Caco-2 (cell line): ENCODE measurements around the gene KRTAP13-2. TPM values are rescaled to one million over a fixed set of nuclear protein-coding genes. Genes with fewer than 3 reads are reported as not detected.

Experiments
- BruUV-seq: library from RNA; stranded (reverse); fragments of 400-500 nt; replicated peaks from 2 replicates; lab custom pipeline; 2021; lab: Mats Ljungman, UMichigan
- CTCF ChIA-PET: fragments of 300-600 bp; sonication (Branson Sonifier 250); formaldehyde crosslinking; loops from one replicate; lab custom pipeline; 2022; ENCODE audit warnings: antibody characterized with exemption; lab: Charles Lee
- POLR2A ChIA-PET: fragments of 300-600 bp; sonication (Branson Sonifier 250); formaldehyde crosslinking; loops from one replicate; lab custom pipeline; 2022; ENCODE audit warnings: antibody characterized with exemption; lab: Charles Lee
- DNase-seq, 2 experiments: peaks; one replicate each; pipeline versions ENCODE4 v3.0.0 to v3.0.0-alpha.2; 2020 to 2022
- H3K27me3 ChIP-seq: replicated peaks from 2 replicates; pipeline ENCODE4 v1.6.0; 2011; ENCODE audit warnings: low read length; ENCODE audit not compliant: control insufficient read depth, insufficient read depth
- H3K36me3 ChIP-seq: 2 replicates; pipeline ENCODE4 v1.5.1; 2011; ENCODE audit warnings: low read length; ENCODE audit not compliant: control insufficient read depth, insufficient read depth
- H3K4me1 ChIP-seq: fragments of 250-450 bp; sonication (Bioruptor Pico); 2 replicates; pipeline ENCODE4 v1.5.1; 2020; ENCODE audit warnings: mild to moderate bottlenecking
- H3K4me3 ChIP-seq: 2 replicates; pipeline ENCODE4 v1.5.1; 2011; ENCODE audit warnings: low read depth, mild to moderate bottlenecking, control low read depth, low read length
- H3K9me3 ChIP-seq: fragments of 250-450 bp; sonication (Bioruptor Pico); 2 replicates; pipeline ENCODE4 v1.5.1; 2020; ENCODE audit warnings: mild to moderate bottlenecking, moderate library complexity
- H3K27ac Mint-ChIP-seq: one replicate; pipeline ENCODE4 v1.8.0; 2022; ENCODE audit warnings: mixed read lengths; ENCODE audit not compliant: unreplicated experiment
- H3K27me3 Mint-ChIP-seq: one replicate; pipeline ENCODE4 v1.8.0; 2022; ENCODE audit warnings: mixed read lengths; ENCODE audit not compliant: insufficient read depth, unreplicated experiment
- H3K36me3 Mint-ChIP-seq: one replicate; pipeline ENCODE4 v1.8.0; 2022; ENCODE audit warnings: mild to moderate bottlenecking, mixed read lengths; ENCODE audit not compliant: insufficient read depth, unreplicated experiment
- H3K4me1 Mint-ChIP-seq: one replicate; pipeline ENCODE4 v1.8.0; 2022; ENCODE audit warnings: low read depth, mixed read lengths; ENCODE audit not compliant: unreplicated experiment
- H3K4me3 Mint-ChIP-seq: one replicate; pipeline ENCODE4 v1.8.0; 2022; ENCODE audit warnings: mild to moderate bottlenecking, moderate library complexity, mixed read lengths; ENCODE audit not compliant: unreplicated experiment
- H3K9me3 Mint-ChIP-seq: one replicate; pipeline ENCODE4 v1.8.0; 2022; ENCODE audit warnings: mixed read lengths; ENCODE audit not compliant: unreplicated experiment
- intact Hi-C: fragments of 100-400 bp; cut with micrococcal nuclease; formaldehyde crosslinking; loops from one replicate; pipeline ENCODE4 v1.10.0; 2022; ENCODE audit not compliant: unreplicated experiment
- total RNA-seq: library from RNA; stranded (reverse); gene quantifications from 2 replicates; pipeline ENCODE4 v1.2.3, GENCODE V29; 2022
- TF ChIP-seq, protein P1 (sequence below), 2 experiments: fragments of 200-600 bp in 1 of 2; IDR thresholded peaks; 1 replicate in 1 of 2; 2 replicates in 1 of 2; pipeline versions ENCODE4 v1.5.1 to v1.8.0; 2011 to 2022; ENCODE audit warnings: antibody characterized with exemption in 1 of 2, control low read depth in 1 of 2, inconsistent platforms in 1 of 2, low read depth in 1 of 2, low read length in 1 of 2, mild to moderate bottlenecking in 1 of 2, moderate library complexity in 1 of 2; ENCODE audit not compliant: insufficient read depth in 1 of 2, severe bottlenecking in 1 of 2, unreplicated experiment in 1 of 2

Gene KRTAP13-2
- total RNA-seq, 1 experiment from 2014 or later = not detected

- no peak overlapping the region for H3K27ac Mint-ChIP-seq
- peaks cover 8% of the 10 kb centered on the region for H3K27me3 Mint-ChIP-seq
- no peak overlapping the region for H3K4me3 ChIP-seq
- ChIA-PET CTCF (interaction anchor here (0.8 to 1.2 kb wide), 3 partner anchors 8 to 59 kb away, joined by 3 to 4 read pairs (median 3); no protein-coding TSS in a partner anchor), POLR2A (no interaction called here)
- H3K9me3 ChIP-seq = no peaks in the 10 kb centered on the region
- H3K4me3 Mint-ChIP-seq = no peak overlapping the region
- no peaks in the 10 kb centered on the region for H3K4me1 ChIP-seq
- no peaks in the 10 kb centered on the region for H3K36me3 Mint-ChIP-seq
- H3K27me3 ChIP-seq = no peaks in the 10 kb centered on the region
- no peaks in the 10 kb centered on the region for H3K9me3 Mint-ChIP-seq
- H3K4me1 Mint-ChIP-seq = no peaks in the 10 kb centered on the region
- TF ChIP-seq, protein P1, sequence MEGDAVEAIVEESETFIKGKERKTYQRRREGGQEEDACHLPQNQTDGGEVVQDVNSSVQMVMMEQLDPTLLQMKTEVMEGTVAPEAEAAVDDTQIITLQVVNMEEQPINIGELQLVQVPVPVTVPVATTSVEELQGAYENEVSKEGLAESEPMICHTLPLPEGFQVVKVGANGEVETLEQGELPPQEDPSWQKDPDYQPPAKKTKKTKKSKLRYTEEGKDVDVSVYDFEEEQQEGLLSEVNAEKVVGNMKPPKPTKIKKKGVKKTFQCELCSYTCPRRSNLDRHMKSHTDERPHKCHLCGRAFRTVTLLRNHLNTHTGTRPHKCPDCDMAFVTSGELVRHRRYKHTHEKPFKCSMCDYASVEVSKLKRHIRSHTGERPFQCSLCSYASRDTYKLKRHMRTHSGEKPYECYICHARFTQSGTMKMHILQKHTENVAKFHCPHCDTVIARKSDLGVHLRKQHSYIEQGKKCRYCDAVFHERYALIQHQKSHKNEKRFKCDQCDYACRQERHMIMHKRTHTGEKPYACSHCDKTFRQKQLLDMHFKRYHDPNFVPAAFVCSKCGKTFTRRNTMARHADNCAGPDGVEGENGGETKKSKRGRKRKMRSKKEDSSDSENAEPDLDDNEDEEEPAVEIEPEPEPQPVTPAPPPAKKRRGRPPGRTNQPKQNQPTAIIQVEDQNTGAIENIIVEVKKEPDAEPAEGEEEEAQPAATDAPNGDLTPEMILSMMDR (IDR thresholded peaks at IDR 0.05; ENCODE audit: insufficient read depth in 1 of 2, low read depth in 1 of 2, low read length in 1 of 2, severe bottlenecking in 1 of 2, unreplicated experiment in 1 of 2) = no peak
- no peak for DNase-seq
- H3K36me3 ChIP-seq = no peaks in the 10 kb centered on the region
- no TSS peak for BruUV-seq
- intact Hi-C loops = no loop called here
Observed at GRCh38 chr21:30349572-30349971, 22.5 kb downstream of the KRTAP13-2 start.

DNA sequence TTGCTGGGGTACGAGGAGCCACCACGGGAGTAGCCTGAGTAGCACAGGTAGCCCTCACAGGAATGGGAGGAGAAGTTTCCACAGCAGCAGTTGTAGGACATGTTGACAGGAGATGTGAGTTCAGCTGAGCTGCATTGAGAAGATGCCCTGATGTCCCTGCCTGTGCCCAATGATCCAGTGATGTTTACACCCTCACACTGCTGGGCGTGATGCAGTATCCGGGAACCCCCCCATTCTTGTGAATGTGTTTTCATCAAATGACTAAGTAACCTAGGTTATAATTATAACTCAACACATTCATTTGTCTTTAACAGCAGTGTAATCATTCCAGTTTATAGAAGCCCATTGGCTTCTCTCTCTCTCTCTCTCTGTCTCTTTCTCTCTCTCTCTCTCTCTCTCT lies 23.6 kb downstream of the KRTAP13-2 start, which contains the start of gene KRTAP23-1:
TSS of gene KRTAP23-1 (minus strand) at position 101 of the 400 bp plus-strand sequence. CDS start at position 101, 0 bp downstream.
- Histone ChIP-seq H3K4me3 (no peak within 1 kb of the TSS), H3K9me3 (no peaks in the 10 kb centered on the region), H3K4me1 (no peaks in the 10 kb centered on the region), H3K36me3 (no peaks in the 10 kb centered on the region), H3K27me3 (no peaks in the 10 kb centered on the region)
- no TSS peak for BruUV-seq
- Mint-ChIP-seq H3K27ac (no peak within 1 kb of the TSS), H3K4me1 (no peaks in the 10 kb centered on the region), H3K36me3 (no peaks in the 10 kb centered on the region), H3K27me3 (peaks cover 4% of the 10 kb centered on the region), H3K4me3 (no peak within 1 kb of the TSS), H3K9me3 (no peaks in the 10 kb centered on the region)
- CTCF ChIA-PET = no interaction called here
- no peak for DNase-seq
- POLR2A ChIA-PET = no interaction called here
- intact Hi-C loops = no loop called here
- TF ChIP-seq, protein P1 (IDR thresholded peaks at IDR 0.05; ENCODE audit: insufficient read depth in 1 of 2, low read depth in 1 of 2, low read length in 1 of 2, severe bottlenecking in 1 of 2, unreplicated experiment in 1 of 2) = no peak

DNA sequence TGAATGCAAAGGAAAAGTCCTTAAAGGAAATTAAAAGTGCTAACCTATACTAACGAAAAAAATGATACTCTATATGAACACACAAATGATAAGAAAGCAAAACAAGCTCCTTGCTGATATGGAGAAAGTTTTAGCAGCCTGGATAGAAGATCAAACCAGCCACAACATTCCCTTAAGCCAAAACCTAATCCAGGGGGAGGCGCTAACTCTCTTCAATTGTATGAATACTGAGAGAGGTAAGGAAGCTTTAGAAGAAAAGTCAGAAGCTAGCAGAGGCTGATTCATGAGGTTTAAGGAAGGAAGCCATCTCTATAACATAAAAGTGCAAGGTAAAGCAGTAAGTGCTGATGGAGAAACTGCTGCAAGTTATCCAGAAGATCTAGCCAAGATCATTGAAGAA lies 27.1 kb downstream of the KRTAP13-2 start:
- H3K36me3 Mint-ChIP-seq = no peaks in the 10 kb centered on the region
- no peak overlapping the region for H3K27ac Mint-ChIP-seq
- no peaks in the 10 kb centered on the region for H3K4me1 ChIP-seq
- peaks cover 3% of the 10 kb centered on the region for H3K27me3 Mint-ChIP-seq
- ChIA-PET CTCF (no interaction called here), POLR2A (no interaction called here)
- TF ChIP-seq, protein P1 (IDR thresholded peaks at IDR 0.05; ENCODE audit: insufficient read depth in 1 of 2, low read depth in 1 of 2, low read length in 1 of 2, severe bottlenecking in 1 of 2, unreplicated experiment in 1 of 2) = no peak
- no peaks in the 10 kb centered on the region for H3K9me3 ChIP-seq
- BruUV-seq = no TSS peak
- intact Hi-C loops = no loop called here
- no peaks in the 10 kb centered on the region for H3K4me1 Mint-ChIP-seq
- H3K9me3 Mint-ChIP-seq = no peaks in the 10 kb centered on the region
- no peak for DNase-seq
- H3K36me3 ChIP-seq = no peaks in the 10 kb centered on the region
- H3K27me3 ChIP-seq = no peaks in the 10 kb centered on the region
- H3K4me3 Mint-ChIP-seq = no peak overlapping the region
- H3K4me3 ChIP-seq = no peak overlapping the region
